HG03066 (cell line): Measurements from ENCODE around the gene ESPN.
A peak's percentile ranks its signal among the peaks of the same experiment; 100 is the strongest.
"Not testable (repeated sequence)": the region's sequence is repeated elsewhere in the genome, so short reads cannot be mapped to it uniquely, and the experiment has no call there.

ENCODE experiments used
- ATAC-seq: cut with Tn5 transposase; IDR thresholded peaks from one replicate; pipeline ENCODE4 v1.9.1; 2021; ENCODE audit warnings: low read depth; ENCODE audit not compliant: unreplicated experiment

Gene ESPN

DNA sequence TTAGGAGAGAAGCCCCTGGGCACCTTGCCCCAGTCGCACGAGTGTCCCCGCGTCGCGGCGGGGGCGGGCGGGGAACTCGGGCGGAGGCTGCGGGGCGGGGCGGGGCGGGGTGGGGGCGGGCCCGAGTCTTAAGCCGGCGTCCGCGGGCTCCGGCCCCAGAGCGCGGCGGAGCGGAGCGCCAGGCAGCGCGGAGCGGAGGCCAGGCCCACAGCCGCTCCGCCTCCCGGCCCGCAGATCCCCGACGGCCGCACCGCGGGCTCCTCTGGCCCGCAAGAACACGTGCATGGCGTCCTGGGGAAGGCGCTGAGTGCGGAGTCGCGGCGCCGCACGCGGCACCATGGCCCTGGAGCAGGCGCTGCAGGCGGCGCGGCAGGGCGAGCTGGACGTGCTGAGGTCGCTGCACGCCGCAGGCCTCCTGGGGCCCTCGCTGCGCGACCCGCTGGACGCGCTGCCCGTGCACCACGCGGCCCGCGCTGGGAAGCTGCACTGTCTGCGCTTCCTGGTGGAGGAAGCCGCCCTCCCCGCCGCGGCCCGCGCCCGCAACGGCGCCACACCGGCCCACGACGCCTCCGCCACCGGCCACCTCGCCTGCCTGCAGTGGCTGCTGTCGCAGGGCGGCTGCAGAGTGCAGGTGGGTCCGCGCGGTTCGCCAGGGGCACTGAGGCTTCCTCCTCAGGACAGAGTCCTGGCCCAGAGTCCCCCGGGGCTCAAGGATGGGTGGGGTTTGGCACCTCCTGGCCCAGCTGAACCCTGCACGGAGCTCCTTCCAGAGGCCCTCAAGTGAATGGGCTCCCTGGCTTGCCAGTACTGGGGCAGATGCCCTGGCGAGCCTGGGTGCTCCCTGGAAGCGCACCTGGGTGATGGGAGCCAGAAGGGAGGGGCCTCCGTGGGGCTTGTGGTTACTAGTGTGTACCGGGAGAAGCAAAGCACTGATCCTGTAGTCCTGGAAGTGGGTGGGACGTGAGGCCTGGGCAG lies at the start of gene ESPN:
Gene ESPN, plus strand, starts transcription at position 158 of the 975 bp plus-strand sequence. Its CDS starts 180 bp downstream, at position 338.
- no peak for ATAC-seq

- ATAC-seq: no peak
Measured at GRCh38 chr1:6378096-6378746, 46.4 kb upstream of the ESPN start.

DNA sequence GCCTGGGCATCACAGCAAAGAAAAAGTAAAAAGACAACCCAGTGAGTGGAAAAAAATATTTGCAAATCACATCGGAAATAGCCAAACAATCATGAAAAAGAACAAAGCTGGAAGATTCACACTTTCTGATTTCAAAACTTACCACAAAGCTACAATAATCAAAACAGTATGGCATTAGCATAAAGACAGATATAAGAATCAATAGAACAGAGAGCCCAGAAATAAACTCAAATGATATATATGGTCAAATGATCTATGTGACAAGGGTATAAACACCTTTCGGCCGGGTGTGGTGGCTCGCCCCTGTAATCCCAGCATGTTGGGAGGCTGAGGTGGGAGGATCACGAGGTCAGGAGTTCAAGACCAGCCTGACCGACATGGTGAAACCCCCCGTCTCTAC lies 44.5 kb upstream of the ESPN start:
- ATAC-seq: no peak

- ATAC-seq: no peak
Measured at GRCh38 chr1:6384135-6384534, 40.4 kb upstream of the ESPN start.

DNA sequence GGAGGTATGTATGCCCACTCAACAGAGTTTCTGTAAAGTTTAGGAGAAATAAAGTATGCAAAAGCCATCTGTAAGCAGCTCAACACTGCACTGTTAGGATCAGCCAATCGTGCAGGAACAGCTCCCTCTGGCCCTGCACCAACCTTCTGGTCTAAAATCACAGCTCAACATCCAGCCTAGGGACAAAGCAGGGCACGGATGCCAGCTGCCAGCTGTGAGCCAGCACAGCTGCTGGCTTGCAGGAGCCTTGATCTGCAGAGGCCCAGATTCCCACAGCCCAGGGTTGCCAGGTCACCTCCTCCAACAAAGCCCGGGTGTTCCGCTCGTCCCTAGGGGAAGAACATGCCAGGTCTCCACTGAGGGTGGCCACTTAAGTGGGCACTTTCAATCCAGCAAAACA lies 39.6 kb upstream of the ESPN start:
- no peak for ATAC-seq

DNA sequence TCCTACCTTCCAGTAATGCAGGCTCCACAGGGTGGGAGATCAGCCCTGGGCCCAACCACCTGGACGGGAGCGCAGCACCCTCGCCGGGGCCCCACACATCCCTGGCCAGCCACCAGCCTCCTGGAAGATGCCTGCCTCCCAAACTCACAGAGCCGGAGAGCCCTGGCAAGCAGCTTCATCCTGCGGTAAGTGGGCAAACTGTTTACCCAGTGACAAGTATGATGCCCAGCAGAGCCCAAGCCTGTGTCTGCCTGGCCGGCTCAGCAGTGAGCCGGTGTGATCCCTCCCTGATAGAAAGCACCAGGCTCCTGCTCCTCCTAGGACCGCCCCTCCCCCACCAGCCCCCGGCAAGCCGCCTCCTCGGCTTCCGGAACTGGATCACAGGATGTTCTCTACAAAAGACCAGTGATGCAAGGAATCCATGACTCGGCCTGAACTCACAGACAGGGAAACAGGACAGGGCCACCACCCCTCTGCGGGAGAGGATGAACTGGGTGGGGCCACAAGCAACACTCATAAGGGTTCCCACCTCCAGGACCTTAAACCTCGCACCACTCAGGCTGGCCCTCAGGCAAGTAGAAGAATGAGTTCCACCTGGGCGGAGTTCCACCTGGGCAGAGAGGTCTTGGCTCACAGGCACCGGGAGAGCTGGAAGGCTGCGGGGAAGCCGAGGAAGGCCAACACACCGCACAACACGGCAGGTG lies 38.9 kb upstream of the ESPN start:
- ATAC-seq: no peak

- no peak for ATAC-seq
Measured at GRCh38 chr1:6386371-6386949, 38.1 kb upstream of the ESPN start.

- no peak for ATAC-seq
Measured at GRCh38 chr1:6389971-6390370, 34.6 kb upstream of the ESPN start.

DNA sequence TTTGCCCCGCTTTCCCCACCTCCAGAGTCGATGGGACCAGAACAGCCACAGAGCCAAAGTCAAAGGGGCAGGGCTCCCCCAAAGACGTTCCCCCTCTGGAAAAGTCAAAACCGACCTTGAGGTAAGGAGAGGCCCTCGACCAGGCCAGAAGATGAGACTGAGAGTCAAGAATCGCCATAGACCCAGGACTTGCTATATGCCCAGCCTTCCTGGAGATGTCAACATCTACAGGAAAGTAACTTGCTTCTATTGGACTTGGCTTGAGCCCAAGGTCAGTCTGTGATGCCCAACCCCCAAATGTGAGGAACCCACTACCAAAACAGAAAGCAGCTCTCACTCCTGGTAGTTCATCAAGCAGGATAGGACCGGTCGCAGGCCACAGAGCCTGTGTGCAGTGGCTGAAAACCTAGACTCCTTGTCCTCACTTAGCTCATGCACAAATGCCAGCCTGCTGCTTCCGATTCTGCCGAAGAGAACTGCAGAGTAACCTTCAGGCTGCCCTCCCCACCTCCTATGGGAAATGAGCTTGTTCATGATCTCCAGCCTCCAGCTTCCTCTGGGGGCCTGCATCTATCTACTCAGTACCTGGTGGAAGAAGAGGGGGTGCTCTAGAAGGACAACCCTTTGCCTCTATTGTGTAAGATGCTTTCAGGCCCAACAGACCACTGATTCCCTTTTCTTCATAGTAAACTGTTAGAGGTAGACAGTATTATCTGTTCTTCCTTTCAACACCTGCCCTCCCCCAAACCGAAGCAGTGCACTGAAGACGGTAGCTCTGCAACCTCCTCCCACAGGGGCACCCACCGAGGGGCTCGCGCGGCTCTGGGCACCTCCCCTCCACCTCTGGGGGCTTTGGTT lies 32.4 kb upstream of the ESPN start:
- ATAC-seq: no peak

- peak; percentile 2 for ATAC-seq
Measured at GRCh38 chr1:6392809-6393399, 31.7 kb upstream of the ESPN start.

DNA sequence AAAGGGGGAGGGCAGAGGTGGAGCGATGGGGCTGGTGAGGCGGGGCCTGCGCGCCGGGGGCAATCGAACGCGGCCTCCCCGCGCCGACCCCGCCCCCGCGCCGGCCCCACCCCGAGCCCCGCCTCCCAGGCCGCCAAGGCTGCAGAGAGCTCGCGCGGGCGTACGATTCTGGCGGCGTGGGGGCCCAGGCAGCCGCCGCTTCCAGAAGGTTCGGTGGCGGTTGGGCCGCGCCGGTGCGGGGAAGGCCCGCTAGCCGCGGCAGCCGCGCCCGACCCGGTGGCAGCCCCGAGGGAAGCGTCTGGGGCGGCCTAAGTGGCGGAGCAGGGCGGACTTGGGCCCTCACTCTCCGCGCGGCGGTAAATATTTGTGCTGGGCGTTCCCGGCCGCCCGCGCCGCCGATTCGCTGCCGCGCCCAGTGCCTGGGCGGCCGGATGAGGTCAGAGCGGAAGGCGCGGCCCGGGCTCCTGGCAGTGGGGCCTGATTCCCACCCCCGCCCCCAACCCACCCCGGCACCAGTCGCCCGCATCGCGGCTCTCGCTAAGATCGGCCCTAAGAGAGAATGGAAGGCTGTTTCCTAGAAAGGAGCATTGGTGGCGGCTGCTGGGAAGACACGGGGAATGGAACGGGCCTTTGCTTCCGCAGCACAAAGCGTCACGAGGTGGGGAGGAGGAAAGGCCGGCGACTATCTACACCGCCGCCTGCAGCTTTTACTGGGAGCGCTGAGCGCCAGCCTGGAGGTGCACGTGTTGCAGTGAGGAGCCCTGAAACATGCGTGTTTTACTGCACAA lies 31.0 kb upstream of the ESPN start, which contains the start of gene ACOT7:
Gene ACOT7, minus strand, starts transcription at position 368 of the 788 bp plus-strand sequence. CDS start 368 bp downstream, outside the sequence.
- peak; percentile 80 for ATAC-seq

DNA sequence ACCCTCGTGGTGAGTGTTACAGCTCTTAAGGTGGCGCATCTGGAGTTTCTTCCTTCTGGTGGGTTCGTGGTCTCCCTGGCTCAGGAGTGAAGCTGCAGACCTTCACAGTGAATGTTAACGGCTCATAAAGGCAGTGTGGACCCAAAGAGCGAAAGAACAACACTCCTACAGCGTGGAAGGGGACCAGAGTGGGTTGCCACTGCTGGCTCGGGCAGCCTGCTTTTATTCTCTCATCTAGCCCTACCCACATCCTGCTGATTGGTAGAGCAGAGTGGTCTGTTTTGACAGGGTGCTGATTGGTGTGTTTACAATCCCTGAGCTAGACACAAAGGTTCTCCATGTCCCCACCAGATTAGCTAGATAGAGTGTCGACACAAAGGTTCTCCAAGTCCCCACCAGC lies 29.4 kb upstream of the ESPN start:
- ATAC-seq: not testable (repeated sequence)

GRCh38 chr1:6395781-6396244 lies 28.8 kb upstream of the ESPN start:
- ATAC-seq: not testable (repeated sequence)

DNA sequence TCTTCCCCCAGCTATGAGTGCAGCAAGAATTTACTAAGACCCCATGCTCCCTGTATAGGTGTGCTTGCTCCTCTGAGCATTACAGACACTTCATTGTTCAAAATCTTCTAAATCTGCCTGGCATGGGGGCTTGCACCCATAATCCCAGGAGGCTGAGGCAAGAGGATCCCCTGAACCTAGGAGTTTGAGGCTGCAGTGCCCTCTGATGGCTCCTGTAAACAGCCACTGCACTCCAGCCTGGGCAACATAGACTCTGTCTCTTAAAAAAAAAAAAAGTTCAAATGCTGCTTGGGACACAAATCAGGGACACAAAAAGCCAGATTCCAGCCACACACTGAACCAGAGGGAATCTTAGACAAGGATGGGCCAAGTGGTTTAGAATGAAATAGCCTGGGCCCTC lies 27.6 kb upstream of the ESPN start:
- no peak for ATAC-seq

DNA sequence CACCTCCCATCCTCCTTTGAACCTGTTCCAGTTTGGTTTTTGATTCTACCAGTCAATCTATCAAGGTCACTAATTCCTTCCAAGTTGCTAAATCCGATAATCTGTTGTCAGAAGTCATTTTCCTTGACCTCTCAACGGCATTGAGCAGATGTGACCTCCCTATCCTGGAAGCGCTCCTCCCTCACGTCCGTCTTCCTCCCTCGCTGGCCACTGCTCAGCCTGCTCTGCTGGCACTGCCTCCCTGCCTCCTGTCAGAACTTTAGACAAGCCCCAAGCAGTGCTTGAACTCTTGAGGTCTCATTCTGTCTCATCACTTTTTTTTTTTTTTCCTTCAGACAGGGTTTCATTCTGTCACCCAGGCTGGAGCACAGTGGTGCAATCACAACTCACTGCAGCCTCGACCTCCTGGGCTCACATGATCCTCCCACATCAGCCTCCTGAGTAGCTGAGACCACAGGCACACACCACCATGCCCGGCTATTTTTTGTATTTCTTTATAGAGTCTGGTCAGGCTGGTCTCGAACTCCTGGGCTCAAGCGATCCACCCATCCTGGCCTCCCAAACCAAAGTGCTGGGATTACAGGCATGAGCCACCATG lies 26.6 kb upstream of the ESPN start:
- no peak for ATAC-seq

DNA sequence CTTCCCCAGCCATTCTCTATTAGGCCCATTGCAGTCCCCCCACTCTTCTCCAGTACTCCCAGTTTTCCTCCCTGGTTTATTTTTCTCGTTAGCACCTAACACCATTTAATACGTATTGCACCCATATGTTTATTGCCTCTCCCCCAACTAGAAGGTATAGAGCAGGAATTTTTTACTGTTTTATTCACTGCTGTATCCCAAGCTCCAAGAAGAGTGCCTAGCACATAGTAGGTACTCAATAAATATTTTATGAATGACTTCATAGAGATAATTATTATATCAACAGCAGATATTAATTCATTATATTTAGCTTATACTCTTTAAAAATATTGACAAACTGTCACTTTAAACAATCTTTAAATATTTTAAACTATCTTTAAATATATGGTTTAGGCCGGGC lies 25.3 kb upstream of the ESPN start:
- no peak for ATAC-seq

DNA sequence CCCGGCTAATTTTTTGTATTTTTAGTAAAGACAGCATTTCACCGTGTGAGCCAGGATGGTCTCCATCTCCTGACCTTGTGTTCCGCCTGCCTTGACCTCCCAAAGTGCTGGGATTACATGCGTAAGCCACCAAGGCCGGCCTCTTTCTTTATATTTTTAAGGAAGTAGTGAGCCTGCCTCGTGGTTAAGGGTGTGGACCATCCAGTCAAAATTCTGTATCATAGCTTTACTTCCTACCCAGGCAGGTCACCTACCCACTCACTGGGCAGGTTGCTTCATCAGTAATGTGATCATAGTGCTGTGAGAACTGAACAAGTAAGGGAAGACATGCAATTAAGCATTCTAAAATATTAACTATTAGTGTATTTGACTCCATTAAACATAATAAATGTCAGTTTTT lies 22.9 kb upstream of the ESPN start:
- no peak for ATAC-seq

- no peak for ATAC-seq
Measured at GRCh38 chr1:6408023-6408422, 16.6 kb upstream of the ESPN start.
